T-cell (primary cell): Measurements from ENCODE around the gene SNX9. TPM values are rescaled to one million over a fixed set of nuclear protein-coding genes. Genes with fewer than 3 reads are reported as not detected.
"Not testable (repeated sequence)": the region's sequence is repeated elsewhere in the genome, so short reads cannot be mapped to it uniquely, and the experiment has no call there.

ENCODE experiments used
- ATAC-seq, 4 experiments: fragments of 200-7000 bp in 3 of 4; fragments of 150-1000 bp in 1 of 4; cut with Tn5 transposase; replicated peaks in 1 of 4; 1 replicate in 3 of 4; 2 replicates in 1 of 4; pipeline ENCODE4 v1.10.0; 2021; ENCODE audit warnings: moderate library complexity in 3 of 4, mild to moderate bottlenecking in 2 of 4, moderate number of reproducible peaks in 1 of 4
- CTCF ChIA-PET, 2 donors: fragments of 300-600 bp; sonication (Branson Sonifier 250); formaldehyde crosslinking; loops; one replicate each; lab custom pipeline; 2022; ENCODE audit warnings: antibody characterized with exemption in 2 of 2; lab: Charles Lee
- POLR2A ChIA-PET, 2 donors: fragments of 300-600 bp; sonication (Branson Sonifier 250); formaldehyde crosslinking; loops; one replicate each; lab custom pipeline; 2022; ENCODE audit warnings: antibody characterized with exemption in 2 of 2; lab: Charles Lee
- DNase-seq, 35 experiments: peaks; one replicate each; pipeline versions ENCODE4 v3.0.0 to v3.0.0-alpha.2; 2013 to 2023
- H3K27ac ChIP-seq: one replicate; pipeline ENCODE4 v1.5.1; 2013; ENCODE audit warnings: low read length
- H3K27me3 ChIP-seq, 2 experiments: replicated peaks in 1 of 2; 1 replicate in 1 of 2; 2 replicates in 1 of 2; pipeline versions ENCODE4 v1.6.1 to v1.7.0; 2013; ENCODE audit warnings: low read length in 1 of 2, mixed read lengths in 1 of 2; ENCODE audit not compliant: control insufficient read depth in 2 of 2, insufficient read depth in 2 of 2; ENCODE audit errors: extremely low read depth in 1 of 2
- H3K36me3 ChIP-seq, 2 donors: 1 replicate in 1 of 2; 2 replicates in 1 of 2; pipeline versions ENCODE4 v1.6.1 to v1.7.0; 2013; ENCODE audit warnings: low read length in 1 of 2; ENCODE audit not compliant: control insufficient read depth in 2 of 2, insufficient read depth in 1 of 2; ENCODE audit errors: extremely low read depth in 1 of 2
- H3K4me1 ChIP-seq, 2 experiments: 1 replicate in 1 of 2; 2 replicates in 1 of 2; pipeline versions ENCODE4 v1.6.1 to v1.7.0; 2013; ENCODE audit warnings: low read length in 2 of 2, mixed read lengths in 1 of 2; ENCODE audit not compliant: insufficient read depth in 2 of 2, control insufficient read depth in 1 of 2; ENCODE audit errors: extremely low read depth in 1 of 2
- H3K4me3 ChIP-seq, 2 donors: 1 replicate in 1 of 2; 2 replicates in 1 of 2; pipeline versions ENCODE4 v1.5.1 to v1.7.0; 2013; ENCODE audit warnings: mild to moderate bottlenecking in 2 of 2, low read length in 1 of 2, moderate library complexity in 1 of 2; ENCODE audit not compliant: control insufficient read depth in 1 of 2; ENCODE audit errors: extremely low read depth in 1 of 2
- H3K9me3 ChIP-seq: 2 replicates; pipeline ENCODE4 v1.7.0; 2013
- H3K27ac Mint-ChIP-seq, 2 donors: one replicate each; pipeline ENCODE4 v1.8.0; 2020 to 2021; ENCODE audit warnings: mild to moderate bottlenecking in 2 of 2, mixed read lengths in 2 of 2
- H3K27me3 Mint-ChIP-seq, 2 donors: one replicate each; pipeline ENCODE4 v1.8.0; 2021 to 2022; ENCODE audit warnings: mixed read lengths in 2 of 2
- H3K36me3 Mint-ChIP-seq: one replicate; pipeline ENCODE4 v1.8.0; 2021; ENCODE audit warnings: mixed read lengths
- H3K4me1 Mint-ChIP-seq, 3 donors: one replicate each; pipeline ENCODE4 v1.8.0; 2020 to 2022; ENCODE audit warnings: mixed read lengths in 3 of 3, mild to moderate bottlenecking in 1 of 3
- H3K4me3 Mint-ChIP-seq, 3 donors: one replicate each; pipeline ENCODE4 v1.8.0; 2020 to 2022; ENCODE audit warnings: mild to moderate bottlenecking in 3 of 3, mixed read lengths in 3 of 3, moderate library complexity in 3 of 3
- H3K9me3 Mint-ChIP-seq, 3 donors: one replicate each; pipeline ENCODE4 v1.8.0; 2020 to 2022; ENCODE audit warnings: mixed read lengths in 3 of 3
- WGBS: methylation state at CpG from one replicate; pipeline ENCODE4 v1.1.5; 2013; ENCODE audit warnings: missing lambda C conversion rate; ENCODE audit not compliant: insufficient coverage; 5-methylcytosine and 5-hydroxymethylcytosine counted together
- total RNA-seq, 35 experiments: library from RNA in 6 of 35; stranded (reverse) in 6 of 35; fragments of 120-200 nt in 1 of 35; gene quantifications; one replicate each; pipeline versions ENCODE4 v1.2.1 to v1.2.4 and lab custom pipeline; 2013 to 2026

Gene SNX9
- total RNA-seq, 5 donors from 2014 or later (not counting 1 experiment from before 2014, with no cell fraction given): 20.5 to 25.9 (median 23.7) TPM

DNA sequence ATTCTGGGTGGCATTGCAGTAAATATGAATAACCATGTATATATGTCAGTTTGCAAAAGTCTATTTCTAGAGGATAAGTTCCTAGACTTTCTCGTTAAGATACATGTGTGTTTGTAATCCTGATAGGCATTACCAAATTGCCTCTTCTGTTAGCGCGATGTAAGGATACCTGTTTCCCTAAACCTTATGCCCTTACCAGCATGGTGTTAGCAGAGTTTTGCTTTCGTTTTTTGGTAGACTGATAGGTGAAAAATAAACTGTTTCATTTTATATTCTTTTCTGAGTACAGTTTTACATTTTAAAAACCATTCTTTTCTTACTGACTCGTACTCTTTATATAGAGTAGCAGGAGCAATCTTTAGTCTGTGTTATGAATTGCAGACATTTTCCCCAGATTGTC lies 32.3 kb downstream of the SNX9 start:
- H3K4me3 ChIP-seq: no peak overlapping the region
- 86% methylated on average over 1 of the region's 5 CpGs for WGBS
- H3K9me3 Mint-ChIP-seq: peaks cover 6 to 23% (median 15%) of the 10 kb centered on the region in 3 donors
- H3K36me3 ChIP-seq: peaks cover 0 to 4% of the 10 kb centered on the region in 2 donors
- no peaks in the 10 kb centered on the region for H3K27me3 ChIP-seq
- peaks cover 2% of the 10 kb centered on the region for H3K9me3 ChIP-seq
- no peak for DNase-seq
- peaks cover 22% of the 10 kb centered on the region for H3K36me3 Mint-ChIP-seq
- no peaks in the 10 kb centered on the region for H3K27me3 Mint-ChIP-seq
- H3K4me1 Mint-ChIP-seq: peaks cover 42 to 52% (median 50%) of the 10 kb centered on the region in 3 donors
- H3K4me3 Mint-ChIP-seq: peak overlapping the region in 2 of 3 donors; percentile 3 to 17
- H3K27ac Mint-ChIP-seq: no peak overlapping the region
- H3K4me1 ChIP-seq: peaks cover 8 to 13% of the 10 kb centered on the region in 2 experiments
- ATAC-seq: no peak
- POLR2A ChIA-PET: no interaction called here
- no peak overlapping the region for H3K27ac ChIP-seq
- CTCF ChIA-PET: no interaction called here

DNA sequence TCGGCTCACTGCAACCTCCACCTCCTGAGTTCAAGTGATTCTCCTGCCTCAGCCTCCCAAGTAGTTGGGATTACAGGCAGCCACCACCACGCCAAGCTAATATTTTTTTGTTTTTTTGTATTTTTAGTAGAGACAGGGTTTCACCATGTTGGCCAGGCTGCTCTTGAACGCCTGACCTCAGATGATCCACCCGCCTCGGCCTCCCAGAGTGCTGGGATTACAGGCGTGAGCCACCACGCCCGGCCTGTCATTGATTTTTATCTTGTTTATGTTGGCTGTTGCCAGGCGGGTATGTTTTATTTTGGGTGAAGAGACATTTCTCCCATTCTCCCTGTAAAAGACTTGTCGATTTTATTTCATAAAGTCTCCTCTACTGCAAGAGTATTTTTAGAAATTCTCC lies 32.8 kb downstream of the SNX9 start:
- H3K9me3 ChIP-seq, H3K27ac ChIP-seq, H3K27me3 Mint-ChIP-seq, ATAC-seq, CTCF ChIA-PET, DNase-seq, H3K27me3 ChIP-seq, H3K4me3 Mint-ChIP-seq, H3K36me3 ChIP-seq, H3K27ac Mint-ChIP-seq, H3K4me3 ChIP-seq: not testable (repeated sequence)
- Mint-ChIP-seq H3K36me3 (peaks cover 21% of the 10 kb centered on the region), H3K9me3 (peaks cover 6 to 23% (median 15%) of the 10 kb centered on the region in 3 donors), H3K4me1 (peaks cover 45 to 57% (median 54%) of the 10 kb centered on the region in 3 donors)
- peaks cover 8 to 16% of the 10 kb centered on the region in 2 experiments for H3K4me1 ChIP-seq
- 100% methylated on average over 1 of the region's 10 CpGs for WGBS
- POLR2A ChIA-PET: interaction anchor here in 1 of 2 donors (0.7 kb wide), 1 partner anchor 14 kb away, joined by 3 read pairs; no protein-coding TSS in a partner anchor

DNA sequence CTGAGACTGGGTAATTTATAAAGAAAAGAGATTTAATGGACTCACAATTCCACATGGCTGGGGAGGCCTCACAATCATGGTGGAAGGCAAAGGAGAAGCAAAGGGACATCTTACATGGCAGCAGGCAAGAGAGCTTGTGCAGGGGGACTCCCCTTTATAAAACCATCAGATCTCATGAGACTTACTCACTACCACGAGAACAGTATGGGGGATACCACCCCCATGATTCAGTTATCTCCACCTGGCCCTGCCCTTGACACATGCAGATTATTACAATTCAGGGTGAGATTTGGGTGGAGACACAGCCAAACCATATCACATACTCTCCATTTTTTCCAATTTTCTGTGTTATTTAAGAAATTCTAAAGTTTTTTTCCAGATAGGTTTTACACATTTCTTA lies 35.6 kb downstream of the SNX9 start:
- H3K4me1 ChIP-seq: peaks cover 8 to 16% of the 10 kb centered on the region in 2 experiments
- POLR2A ChIA-PET, H3K27ac ChIP-seq, H3K27me3 ChIP-seq, H3K27ac Mint-ChIP-seq, H3K36me3 ChIP-seq, H3K4me3 ChIP-seq, H3K27me3 Mint-ChIP-seq, ATAC-seq, DNase-seq, H3K9me3 ChIP-seq, H3K36me3 Mint-ChIP-seq, H3K9me3 Mint-ChIP-seq, CTCF ChIA-PET: not testable (repeated sequence)
- no CpG with 5 or more reads among the region's 1 CpG for whole genome bisulfite sequencing
- Mint-ChIP-seq H3K4me3 (peak overlapping the region in 1 of 3 donors; percentile 26), H3K4me1 (peaks cover 70 to 76% (median 75%) of the 10 kb centered on the region in 3 donors)

DNA sequence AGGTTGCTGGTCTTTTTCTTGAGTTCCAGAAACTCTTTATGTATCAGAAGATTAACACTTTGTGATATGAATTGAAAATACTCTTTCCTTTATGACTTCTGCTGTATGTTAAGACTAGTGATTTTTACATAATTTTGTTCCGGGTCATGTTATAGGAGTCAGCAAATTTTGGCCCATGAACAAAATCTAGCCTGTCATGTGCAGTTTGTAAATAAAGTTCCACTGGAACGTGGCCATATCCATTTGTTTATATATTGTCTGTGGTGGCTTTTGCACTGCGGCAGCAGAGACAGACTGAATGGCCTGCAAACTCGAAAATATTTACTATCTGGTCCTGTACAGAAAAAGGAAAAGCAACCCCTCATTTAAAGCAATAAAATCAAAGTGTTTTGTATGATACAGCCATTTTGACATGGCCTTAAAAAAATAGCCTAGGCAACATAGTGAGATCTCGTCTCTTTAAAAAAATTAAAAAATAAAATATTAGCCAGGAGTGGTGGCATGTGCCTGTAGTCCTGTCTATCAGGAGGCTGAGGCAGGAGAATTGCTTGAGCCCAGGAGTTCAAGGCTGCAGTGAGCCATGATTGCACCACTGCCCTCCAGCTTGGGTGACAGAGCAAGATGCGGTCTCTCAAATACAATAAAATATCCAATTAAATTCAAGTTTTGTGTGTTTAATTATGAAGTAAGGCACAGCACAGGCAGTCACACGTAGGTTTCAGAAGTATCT lies 36.9 kb downstream of the SNX9 start:
- CTCF ChIA-PET: interaction anchor here in 1 of 2 donors (0.7 to 1.0 kb wide), 2 partner anchors 13 to 100 kb away, joined by 3 to 4 read pairs; no protein-coding TSS in a partner anchor
- peaks cover 0 to 4% of the 10 kb centered on the region in 2 donors for H3K36me3 ChIP-seq
- H3K4me3 ChIP-seq: no peak overlapping the region
- peaks cover under 1 to 3% (median 1%) of the 10 kb centered on the region in 3 donors for H3K9me3 Mint-ChIP-seq
- DNase-seq (peak in 2 of 35 experiments; percentile 11 to 22), ATAC-seq (peak in 1 of 4 experiments; percentile 19)
- peak overlapping the region in 1 of 2 donors; percentile 45 for H3K27ac Mint-ChIP-seq
- peak overlapping the region; percentile 7 to 44 (median 19) for H3K4me3 Mint-ChIP-seq
- WGBS: 100% methylated on average over 1 of the region's 7 CpGs
- H3K36me3 Mint-ChIP-seq: peaks cover 7% of the 10 kb centered on the region
- H3K4me1 ChIP-seq: peaks cover 8 to 16% of the 10 kb centered on the region in 2 experiments
- POLR2A ChIA-PET: interaction anchor here in 1 of 2 donors (0.6 kb wide), 1 partner anchor 831 kb away, joined by 3 read pairs; no protein-coding TSS in a partner anchor
- H3K27me3 Mint-ChIP-seq: no peaks in the 10 kb centered on the region
- no peaks in the 10 kb centered on the region for H3K27me3 ChIP-seq
- peaks cover 68 to 75% (median 73%) of the 10 kb centered on the region in 3 donors for H3K4me1 Mint-ChIP-seq
- no peaks in the 10 kb centered on the region for H3K9me3 ChIP-seq
- no peak overlapping the region for H3K27ac ChIP-seq

DNA sequence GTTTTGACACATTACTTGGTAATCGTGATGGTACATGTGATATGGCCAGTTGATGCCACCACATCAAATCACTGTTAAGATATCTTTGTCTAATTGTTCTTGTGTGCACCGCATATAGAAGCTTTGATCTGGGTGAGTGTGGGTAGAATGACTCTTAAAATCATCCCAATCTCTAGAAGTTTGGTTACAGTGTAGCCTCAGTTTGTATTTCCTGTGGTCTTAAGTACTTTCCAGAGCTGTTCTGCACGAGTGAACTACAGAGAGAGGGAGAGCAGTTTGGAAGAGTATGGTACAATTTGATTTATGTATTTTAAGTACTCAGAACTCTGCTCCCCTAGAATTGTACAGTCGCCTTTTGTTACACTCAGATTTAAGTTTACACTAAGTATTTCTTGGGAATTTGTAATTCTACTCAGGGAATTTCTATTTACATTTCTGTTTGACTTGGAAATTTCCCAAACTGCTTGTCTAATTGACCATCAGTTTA lies 37.5 kb downstream of the SNX9 start:
- Mint-ChIP-seq H3K27ac (no peak overlapping the region), H3K4me1 (peaks cover 68 to 72% (median 70%) of the 10 kb centered on the region in 3 donors), H3K27me3 (no peaks in the 10 kb centered on the region), H3K4me3 (peak overlapping the region; percentile 19 to 44 (median 40)), H3K36me3 (peaks cover 6% of the 10 kb centered on the region), H3K9me3 (peaks cover 0 to 3% (median 0%) of the 10 kb centered on the region in 3 donors)
- no CpG with 5 or more reads among the region's 4 CpGs for WGBS
- no peak overlapping the region for H3K4me3 ChIP-seq
- DNase-seq: peak in 22 of 35 experiments; percentile 10 to 69 (median 36)
- peak; percentile 84 to 94 (median 92) for ATAC-seq
- H3K27me3 ChIP-seq: no peaks in the 10 kb centered on the region
- H3K36me3 ChIP-seq: peaks cover 0 to 4% of the 10 kb centered on the region in 2 donors
- ChIA-PET POLR2A (no interaction called here), CTCF (interaction anchor here in 1 of 2 donors (1.0 kb wide), 1 partner anchor 13 kb away, joined by 4 read pairs; no protein-coding TSS in a partner anchor)
- H3K27ac ChIP-seq: no peak overlapping the region
- peaks cover 8 to 16% of the 10 kb centered on the region in 2 experiments for H3K4me1 ChIP-seq
- no peaks in the 10 kb centered on the region for H3K9me3 ChIP-seq

DNA sequence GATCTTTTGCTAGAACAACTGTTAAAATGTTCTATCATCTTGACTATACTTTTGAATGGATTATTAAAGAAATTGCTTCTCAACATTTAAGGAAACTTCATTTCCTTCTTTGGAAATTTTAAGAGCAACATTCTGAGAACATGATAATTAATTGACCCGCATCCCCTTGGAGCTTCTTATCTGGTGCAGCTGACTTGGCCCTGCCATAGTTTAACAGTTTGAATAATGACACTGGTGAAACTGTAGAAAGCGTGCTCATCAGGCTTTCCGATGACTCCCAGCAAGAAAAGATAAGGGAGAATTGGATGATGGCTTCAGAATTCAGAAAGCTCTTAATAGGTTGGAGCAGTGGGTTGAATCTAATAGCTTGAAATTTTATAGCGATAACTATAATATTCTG lies 38.1 kb downstream of the SNX9 start:
- CTCF ChIA-PET: no interaction called here
- Mint-ChIP-seq H3K4me3 (no peak overlapping the region), H3K27ac (no peak overlapping the region), H3K36me3 (peaks cover 5% of the 10 kb centered on the region), H3K4me1 (peaks cover 70 to 73% (median 71%) of the 10 kb centered on the region in 3 donors), H3K9me3 (peaks cover 0 to 3% (median 0%) of the 10 kb centered on the region in 3 donors), H3K27me3 (no peaks in the 10 kb centered on the region)
- Histone ChIP-seq H3K27ac (no peak overlapping the region), H3K4me1 (peaks cover 8 to 16% of the 10 kb centered on the region in 2 experiments), H3K4me3 (no peak overlapping the region), H3K36me3 (peaks cover 0 to 4% of the 10 kb centered on the region in 2 donors), H3K9me3 (no peaks in the 10 kb centered on the region), H3K27me3 (no peaks in the 10 kb centered on the region)
- ATAC-seq: no peak
- no peak for DNase-seq
- WGBS: 88% methylated on average over 2 of the region's 4 CpGs
- POLR2A ChIA-PET: interaction anchor here in 1 of 2 donors (0.5 to 0.7 kb wide), 2 partner anchors 17 to 79 kb away, joined by 3 read pairs; no protein-coding TSS in a partner anchor
